Suprapubic skin (tissue), 4 donors: ENCODE data around the gene PSMD10.

ENCODE experiments used
- CTCF ChIP-seq, 2 donors: fragments of 200-600 bp in 1 of 2; fragments of 450-650 bp in 1 of 2; sonication (generic) in 1 of 2; IDR thresholded peaks; one replicate each; pipeline ENCODE4 v1.5.1; 2016 to 2019; ENCODE audit warnings: antibody characterized with exemption in 2 of 2, mild to moderate bottlenecking in 1 of 2, moderate library complexity in 1 of 2
- POLR2A ChIP-seq, 2 donors: fragments of 450-650 bp; IDR thresholded peaks; one replicate each; pipeline ENCODE4 v1.6.1; 2017; ENCODE audit warnings: antibody characterized with exemption in 2 of 2, mild to moderate bottlenecking in 2 of 2, moderate library complexity in 2 of 2
- POLR2AphosphoS5 ChIP-seq, 3 donors: sonication (generic); formaldehyde crosslinking; IDR thresholded peaks; one replicate each; pipeline ENCODE4 v1.6.1; 2017; ENCODE audit warnings: antibody characterized with exemption in 3 of 3

DNA sequence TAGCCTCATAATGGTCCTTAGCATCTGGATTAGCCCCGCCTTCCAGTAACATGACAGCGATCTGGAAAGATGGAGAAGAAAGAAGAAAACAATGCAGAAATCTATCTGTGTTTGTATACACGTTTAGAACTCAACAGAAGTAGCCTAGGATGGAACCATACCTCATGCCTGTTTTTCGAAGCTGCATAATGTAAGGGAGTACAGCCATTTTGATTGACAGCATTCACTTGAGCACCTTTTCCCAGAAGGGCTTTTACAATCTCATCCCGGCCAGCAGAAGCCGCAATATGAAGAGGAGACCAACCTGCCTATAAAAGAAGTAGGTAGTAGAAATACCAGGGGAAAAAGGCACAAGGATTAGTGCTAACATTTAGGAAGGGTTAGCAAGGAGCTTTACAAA, 3.5 kb downstream of the PSMD10 start:
- TF ChIP-seq CTCF (IDR thresholded peaks at IDR 0.05) (no peak), POLR2AphosphoS5 (IDR thresholded peaks at IDR 0.05) (no peak), POLR2A (IDR thresholded peaks at IDR 0.05) (no peak)
